ENCODE results near the gene ENOX1.

ENOX1 gene

DNA sequence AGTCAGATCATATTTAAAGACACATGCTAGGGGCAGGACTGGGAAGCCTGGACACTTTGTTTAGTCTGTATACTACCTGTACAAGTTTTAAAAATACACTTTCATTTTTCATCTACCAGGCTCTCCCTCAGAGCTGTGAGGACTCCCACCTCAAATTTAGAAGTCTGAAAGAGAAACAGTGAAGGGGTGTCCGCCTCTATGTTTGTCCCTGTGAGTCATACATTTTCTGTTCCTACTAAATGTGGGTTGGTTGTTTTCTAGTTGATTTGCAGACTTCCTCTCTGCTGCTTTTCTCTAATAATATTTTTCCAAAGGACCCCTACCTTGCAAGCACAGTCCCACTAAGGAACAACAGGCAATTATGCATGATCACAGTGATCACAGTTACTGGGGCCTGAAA, 110.5 kb downstream of the ENOX1 start:
- Mint-ChIP-seq H3K4me1 (no peaks in the 10 kb centered on the region), H3K4me3 (no peak overlapping the region), H3K36me3 (no peaks in the 10 kb centered on the region), H3K27ac (no peak overlapping the region), H3K9me3 (no peaks in the 10 kb centered on the region), H3K27me3 (peaks cover 5% of the 10 kb centered on the region)

DNA sequence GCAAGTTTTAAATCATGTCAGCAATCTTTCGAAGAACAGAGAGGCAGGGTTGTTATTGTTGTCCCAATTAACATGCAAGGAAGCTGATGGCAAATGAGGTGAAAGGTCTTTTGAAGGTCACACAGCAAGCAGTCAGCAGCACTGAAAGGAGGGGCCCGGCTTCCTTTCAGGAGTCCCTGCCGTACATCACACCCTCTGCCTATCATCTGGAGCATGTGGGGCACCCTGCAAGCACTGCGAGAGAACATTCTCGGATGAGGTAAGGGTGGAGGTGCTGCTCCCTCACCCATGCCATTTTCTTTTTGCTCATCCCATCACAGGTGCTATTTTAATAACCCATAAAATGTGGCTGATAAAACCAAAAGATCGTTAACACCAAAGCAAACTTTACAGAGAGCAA, 111.2 kb downstream of the ENOX1 start:
- H3K36me3 Mint-ChIP-seq, result no peaks in the 10 kb centered on the region
- peaks cover 5% of the 10 kb centered on the region for H3K27me3 Mint-ChIP-seq
- no peaks in the 10 kb centered on the region for H3K4me1 Mint-ChIP-seq
- no peak overlapping the region for H3K27ac Mint-ChIP-seq
- no peaks in the 10 kb centered on the region for H3K9me3 Mint-ChIP-seq
- no peak overlapping the region for H3K4me3 Mint-ChIP-seq

DNA sequence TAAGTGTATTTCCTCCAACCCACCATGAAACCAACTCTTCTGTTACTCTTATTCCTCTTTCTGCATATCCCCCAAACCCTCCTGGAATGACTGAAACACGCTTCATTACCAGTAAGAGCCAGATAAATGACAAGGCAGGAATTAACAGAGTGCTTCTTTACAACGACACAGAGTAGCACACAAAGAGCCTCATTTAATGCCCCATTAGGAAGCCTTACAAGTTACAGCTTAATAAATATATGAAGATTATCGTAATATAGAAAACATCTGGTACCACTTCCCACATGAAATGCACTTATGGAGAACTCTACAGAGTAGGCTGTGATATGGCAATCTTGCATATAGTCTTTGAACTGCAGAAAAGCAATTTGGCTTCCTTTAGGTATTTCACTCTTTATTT, 116.8 kb downstream of the ENOX1 start:
- H3K4me1 Mint-ChIP-seq, result peaks cover 3% of the 10 kb centered on the region
- no peaks in the 10 kb centered on the region for H3K9me3 Mint-ChIP-seq
- H3K4me3 Mint-ChIP-seq, result no peak overlapping the region
- no peaks in the 10 kb centered on the region for H3K36me3 Mint-ChIP-seq
- H3K27me3 Mint-ChIP-seq, result peaks cover 3% of the 10 kb centered on the region
- no peak overlapping the region for H3K27ac Mint-ChIP-seq

DNA sequence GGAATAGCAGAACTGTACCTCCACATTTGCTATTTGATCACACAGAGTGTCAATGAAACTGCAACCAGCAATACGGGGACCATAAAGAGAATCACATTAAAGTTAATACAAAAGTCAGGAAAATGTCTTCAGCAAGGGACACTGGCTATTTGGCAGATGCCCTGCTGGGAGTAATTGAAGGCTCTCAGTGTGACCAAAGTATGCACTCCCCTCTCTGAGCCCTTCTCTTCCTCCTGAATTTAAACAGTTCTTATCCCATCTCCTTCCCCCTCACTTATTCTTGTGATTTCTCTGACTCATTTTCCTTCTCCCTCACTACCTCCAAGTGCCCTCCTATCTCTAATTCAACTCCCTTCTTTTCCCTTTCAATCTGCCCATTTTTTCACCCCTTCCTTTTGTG, 117.7 kb downstream of the ENOX1 start:
- no peak overlapping the region for H3K4me3 Mint-ChIP-seq
- H3K27ac Mint-ChIP-seq, result no peak overlapping the region
- no peaks in the 10 kb centered on the region for H3K9me3 Mint-ChIP-seq
- H3K4me1 Mint-ChIP-seq, result peaks cover 10% of the 10 kb centered on the region
- H3K27me3 Mint-ChIP-seq, result peaks cover 3% of the 10 kb centered on the region
- no peaks in the 10 kb centered on the region for H3K36me3 Mint-ChIP-seq

DNA sequence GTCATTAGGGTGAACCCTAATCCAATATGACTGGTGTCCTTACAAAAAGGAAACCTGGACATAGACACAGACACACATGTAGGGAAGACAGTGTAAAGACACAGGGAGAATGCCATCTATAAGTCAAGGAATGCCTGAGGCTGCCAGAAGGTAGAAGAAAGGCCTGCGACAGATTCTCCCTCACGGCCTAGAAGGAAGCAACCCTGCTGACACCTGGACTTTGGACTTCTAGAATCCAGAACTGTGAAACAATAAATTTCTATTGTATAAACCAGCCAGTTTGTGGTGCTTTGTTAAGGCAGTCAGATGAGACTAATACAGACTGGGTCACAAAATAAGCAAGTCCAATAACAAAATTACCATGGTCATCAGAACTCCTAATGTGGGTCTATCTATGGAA, 120.4 kb downstream of the ENOX1 start:
- Mint-ChIP-seq H3K4me1 (peaks cover 10% of the 10 kb centered on the region), H3K4me3 (no peak overlapping the region), H3K36me3 (no peaks in the 10 kb centered on the region), H3K9me3 (no peaks in the 10 kb centered on the region), H3K27ac (no peak overlapping the region), H3K27me3 (peaks cover under 1% of the 10 kb centered on the region)

DNA sequence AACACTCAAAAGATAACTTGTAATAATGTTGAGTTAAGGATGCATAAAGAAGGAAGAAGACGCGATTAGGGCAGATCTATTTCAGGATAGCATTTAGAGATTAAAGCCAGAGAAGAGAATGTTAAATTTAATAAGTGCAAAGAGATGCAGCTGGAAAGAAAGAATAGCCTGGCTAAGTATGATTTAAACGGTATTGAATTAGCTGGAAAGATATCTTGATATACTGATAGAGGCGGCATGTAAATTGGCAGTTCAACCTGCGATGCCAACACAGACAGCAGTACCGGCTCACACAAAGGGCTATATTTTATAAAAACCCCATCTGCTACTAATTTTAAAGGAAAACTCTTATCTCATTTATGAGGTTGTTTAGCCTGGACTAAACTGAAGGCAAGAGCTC, 121.4 kb downstream of the ENOX1 start:
- Mint-ChIP-seq H3K4me1 (peaks cover 10% of the 10 kb centered on the region), H3K9me3 (no peaks in the 10 kb centered on the region), H3K36me3 (no peaks in the 10 kb centered on the region), H3K4me3 (no peak overlapping the region), H3K27me3 (no peaks in the 10 kb centered on the region), H3K27ac (no peak overlapping the region)

DNA sequence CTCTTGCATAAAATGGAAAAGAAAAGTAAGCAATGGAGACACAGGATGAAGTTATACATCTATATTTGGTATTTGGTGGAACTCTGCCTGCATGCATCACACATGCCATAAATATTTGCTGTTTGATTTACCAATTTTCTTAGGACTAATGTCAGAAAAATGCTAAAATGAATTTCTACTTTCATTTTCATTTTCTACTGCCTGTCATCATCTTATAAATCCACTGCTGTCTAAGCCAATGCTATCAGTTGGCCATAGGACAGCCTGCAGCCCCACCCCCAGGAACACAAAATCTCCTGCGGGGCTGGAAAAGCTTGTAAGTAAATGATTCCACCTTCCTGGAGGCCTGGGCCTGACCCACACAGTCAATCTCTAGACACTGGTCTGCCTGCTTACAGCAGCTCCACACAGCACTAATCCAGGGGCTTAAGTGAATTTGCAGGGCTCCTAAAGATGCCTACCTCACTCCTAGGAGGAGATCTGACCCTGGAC, 122.0 kb downstream of the ENOX1 start:
- Mint-ChIP-seq H3K4me3 (no peak overlapping the region), H3K27me3 (no peaks in the 10 kb centered on the region), H3K4me1 (peaks cover 10% of the 10 kb centered on the region), H3K9me3 (no peaks in the 10 kb centered on the region), H3K36me3 (no peaks in the 10 kb centered on the region), H3K27ac (no peak overlapping the region)

DNA sequence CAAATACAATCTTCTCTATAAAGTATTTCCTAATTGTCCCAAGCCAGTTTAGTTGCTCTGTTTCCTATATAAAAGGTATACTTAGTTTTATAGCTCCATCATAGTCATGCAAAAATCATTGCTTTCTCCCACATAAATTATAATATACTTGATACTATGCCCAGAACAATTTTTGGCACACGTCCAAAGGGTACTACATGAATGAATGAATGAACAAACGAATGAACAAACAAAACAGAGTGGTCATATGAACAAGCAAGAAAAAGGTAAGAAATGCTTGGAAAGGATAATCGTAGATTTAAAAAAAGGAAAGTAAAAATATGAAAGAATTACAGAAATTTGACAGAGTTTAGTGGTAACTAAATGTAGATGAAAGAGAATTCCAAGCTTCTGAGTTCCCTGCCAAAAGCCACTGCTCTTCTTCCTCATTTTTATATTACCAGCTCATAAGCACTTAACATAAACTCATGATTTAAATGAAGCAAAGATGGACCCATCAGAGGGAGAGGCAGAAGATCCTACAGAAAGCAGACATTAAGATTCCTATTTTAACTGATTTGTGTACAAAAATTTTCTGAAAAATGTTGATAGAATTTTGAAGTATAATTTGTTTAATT, 123.2 kb downstream of the ENOX1 start:
- Mint-ChIP-seq H3K4me1 (peaks cover 10% of the 10 kb centered on the region), H3K36me3 (no peaks in the 10 kb centered on the region), H3K9me3 (no peaks in the 10 kb centered on the region), H3K27ac (no peak overlapping the region), H3K4me3 (no peak overlapping the region), H3K27me3 (peaks cover 4% of the 10 kb centered on the region)

DNA sequence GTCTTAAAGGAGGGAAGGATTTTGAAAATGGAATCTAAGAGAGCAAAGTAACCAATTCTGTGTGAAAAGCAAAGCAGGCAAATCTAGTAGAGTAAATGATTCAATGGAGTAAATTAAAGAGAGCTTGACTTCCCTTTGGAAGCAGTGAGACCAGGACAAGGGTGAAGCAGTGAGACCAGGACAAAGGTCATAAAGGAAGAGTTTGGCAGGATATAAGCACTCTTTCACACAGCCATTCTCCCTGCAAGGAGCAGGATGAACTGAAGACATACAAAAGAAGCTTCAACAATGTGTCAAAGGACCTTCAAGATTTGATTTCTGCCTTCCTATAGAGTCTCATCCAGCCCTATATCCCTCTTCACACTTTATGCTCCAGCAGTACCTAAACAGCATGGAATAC, 123.8 kb downstream of the ENOX1 start:
- Mint-ChIP-seq H3K4me3 (no peak overlapping the region), H3K4me1 (peaks cover 10% of the 10 kb centered on the region)

DNA sequence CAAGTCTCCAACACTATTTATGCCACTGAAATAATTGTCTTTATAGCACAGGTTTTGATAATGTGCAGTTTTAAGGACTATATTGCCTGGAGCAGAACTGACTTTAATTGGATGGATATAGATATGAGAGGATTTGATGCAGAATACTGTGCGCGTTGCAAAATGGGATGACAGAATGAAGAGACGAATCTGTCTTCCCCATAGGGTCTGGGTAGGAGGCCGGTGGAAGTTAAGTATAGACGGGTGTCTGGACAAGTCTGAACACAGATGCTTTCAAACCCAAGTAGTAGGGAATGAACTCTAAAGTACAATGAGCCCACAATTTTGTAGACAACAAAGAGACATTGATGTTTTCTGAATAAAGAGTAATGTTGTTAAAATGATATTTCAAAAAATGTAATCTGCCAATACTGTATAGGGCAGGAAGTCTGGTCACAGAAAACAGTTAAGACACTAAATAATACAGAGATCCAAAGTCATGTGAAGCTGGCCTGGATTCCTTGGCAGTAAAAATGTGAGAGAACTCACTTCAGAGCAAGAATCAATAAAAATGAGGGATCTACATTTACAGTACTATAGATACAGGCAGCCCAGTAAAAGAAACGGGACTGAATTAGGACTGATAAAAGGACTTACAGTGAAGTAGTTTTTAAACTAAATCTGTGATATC, 125.5 kb downstream of the ENOX1 start:
- no peaks in the 10 kb centered on the region for H3K9me3 Mint-ChIP-seq
- H3K27me3 Mint-ChIP-seq, result peaks cover 4% of the 10 kb centered on the region
- no peaks in the 10 kb centered on the region for H3K36me3 Mint-ChIP-seq
- H3K27ac Mint-ChIP-seq, result no peak overlapping the region
- H3K4me3 Mint-ChIP-seq, result no peak overlapping the region
- H3K4me1 Mint-ChIP-seq, result peaks cover 10% of the 10 kb centered on the region

More for the DNA sequence above, 123.8 kb downstream of the ENOX1 start:
- peaks cover 4% of the 10 kb centered on the region for H3K27me3 Mint-ChIP-seq
- H3K9me3 Mint-ChIP-seq, result no peaks in the 10 kb centered on the region
- no peaks in the 10 kb centered on the region for H3K36me3 Mint-ChIP-seq
- no peak overlapping the region for H3K27ac Mint-ChIP-seq

DNA sequence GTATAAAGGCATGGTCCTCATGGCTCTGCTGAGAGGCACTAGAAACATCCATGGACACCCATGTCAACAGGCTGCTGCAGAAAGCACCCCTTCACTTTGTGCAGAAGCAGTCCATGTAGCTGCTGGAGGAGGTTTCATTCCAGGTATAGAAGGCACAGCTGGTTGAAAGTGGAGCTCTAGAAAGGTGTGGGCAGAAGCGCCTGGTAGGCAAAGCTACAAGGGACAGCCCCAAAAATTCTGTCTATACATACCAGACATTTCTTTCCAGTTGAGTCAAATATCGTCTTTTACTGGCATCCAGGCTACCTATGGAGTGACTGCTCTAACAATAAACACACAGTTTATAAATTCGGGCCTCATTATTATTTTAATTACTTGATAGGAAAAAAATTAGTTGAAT, 129.3 kb downstream of the ENOX1 start:
- Mint-ChIP-seq H3K27ac (no peak overlapping the region), H3K27me3 (peaks cover 4% of the 10 kb centered on the region), H3K4me1 (no peaks in the 10 kb centered on the region), H3K36me3 (no peaks in the 10 kb centered on the region), H3K4me3 (no peak overlapping the region), H3K9me3 (no peaks in the 10 kb centered on the region)

DNA sequence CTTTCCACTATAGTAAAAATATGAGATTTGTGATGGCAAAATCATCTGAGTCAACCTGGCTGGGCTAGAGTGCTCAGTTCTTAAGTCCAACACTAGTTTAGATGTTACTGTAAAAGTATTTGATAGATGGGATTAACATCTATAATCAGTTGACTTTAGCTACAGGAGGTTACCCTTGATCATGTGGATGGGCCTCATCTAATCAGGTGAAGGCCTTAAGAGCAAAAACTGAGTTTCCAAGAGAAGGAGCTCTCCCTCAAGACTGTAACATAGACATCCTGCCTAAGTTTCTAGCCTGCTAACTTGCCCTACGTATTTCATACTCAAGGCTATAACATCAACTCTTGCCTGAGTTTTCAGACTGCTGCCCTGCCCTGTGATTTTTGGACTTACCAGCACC, 132.8 kb downstream of the ENOX1 start:
- Mint-ChIP-seq H3K27me3 (peaks cover 1% of the 10 kb centered on the region), H3K9me3 (no peaks in the 10 kb centered on the region)

DNA sequence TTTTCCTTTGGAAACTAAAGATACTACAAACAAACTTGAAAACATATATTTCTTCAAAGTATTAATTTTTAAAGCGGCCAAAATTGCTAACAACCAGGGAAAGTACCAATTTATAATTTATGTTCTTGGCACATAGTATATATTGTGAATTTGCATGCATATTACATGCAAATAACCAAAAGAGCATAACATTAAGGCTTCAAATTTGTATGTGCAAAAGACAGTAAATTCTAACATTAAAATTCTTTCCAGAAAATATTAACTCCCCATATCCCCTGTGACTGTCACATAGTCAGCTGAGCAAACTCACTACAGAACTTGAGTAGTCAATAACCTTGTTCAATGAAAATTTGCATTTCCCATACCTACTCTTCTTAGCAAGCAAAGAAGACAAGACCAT, 133.4 kb downstream of the ENOX1 start:
- Mint-ChIP-seq H3K27me3 (no peaks in the 10 kb centered on the region), H3K9me3 (no peaks in the 10 kb centered on the region)

More for the DNA sequence above, 132.8 kb downstream of the ENOX1 start:
- Mint-ChIP-seq H3K36me3 (no peaks in the 10 kb centered on the region), H3K27ac (no peak overlapping the region), H3K4me3 (no peak overlapping the region), H3K4me1 (no peaks in the 10 kb centered on the region)

DNA sequence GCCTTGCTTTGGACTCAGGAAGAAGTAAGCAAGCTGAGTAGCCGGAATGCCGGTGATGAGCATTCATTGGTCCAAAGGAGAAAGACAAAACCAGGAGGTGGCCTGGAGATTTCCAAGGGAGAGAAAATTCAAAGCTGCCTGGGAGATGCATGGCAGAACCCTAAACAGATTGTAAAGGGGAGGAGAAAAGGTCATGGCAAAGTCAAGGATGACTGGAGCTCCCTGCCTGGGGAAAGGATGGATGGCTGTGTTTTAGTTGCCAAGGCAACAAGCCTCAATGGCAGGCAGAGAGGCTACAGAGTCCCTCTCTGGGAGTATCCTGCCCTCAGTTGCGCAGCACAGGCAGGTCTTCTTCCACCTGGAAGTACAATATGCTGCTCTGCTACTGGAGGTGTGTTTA, 134.0 kb downstream of the ENOX1 start:
- H3K4me3 Mint-ChIP-seq, result no peak overlapping the region
- H3K9me3 Mint-ChIP-seq, result no peaks in the 10 kb centered on the region
- H3K27ac Mint-ChIP-seq, result no peak overlapping the region
- peaks cover 4% of the 10 kb centered on the region for H3K27me3 Mint-ChIP-seq
- no peaks in the 10 kb centered on the region for H3K4me1 Mint-ChIP-seq
- no peaks in the 10 kb centered on the region for H3K36me3 Mint-ChIP-seq

More for the DNA sequence above, 133.4 kb downstream of the ENOX1 start:
- no peaks in the 10 kb centered on the region for H3K4me1 Mint-ChIP-seq
- no peak overlapping the region for H3K27ac Mint-ChIP-seq
- no peak overlapping the region for H3K4me3 Mint-ChIP-seq
- H3K36me3 Mint-ChIP-seq, result no peaks in the 10 kb centered on the region

DNA sequence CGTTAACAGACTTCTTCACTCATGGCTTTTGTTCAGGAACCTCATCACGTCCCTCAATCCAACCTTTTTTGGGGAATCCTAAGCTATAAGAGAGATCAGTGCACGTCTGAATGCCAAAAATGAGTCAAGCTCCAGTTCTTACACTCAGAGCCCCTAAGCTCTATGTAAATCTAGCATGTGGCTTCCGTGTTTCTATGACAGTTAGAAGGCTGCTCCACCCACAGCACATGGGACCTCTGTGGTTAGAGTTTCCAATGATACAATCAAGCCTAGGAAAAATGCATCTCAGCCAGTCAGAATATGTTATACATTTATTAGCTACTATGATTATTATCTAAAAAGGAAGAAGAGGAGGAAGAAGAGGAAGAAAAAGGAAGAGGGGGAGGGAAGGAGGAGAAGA, 135.9 kb downstream of the ENOX1 start:
- peaks cover 7% of the 10 kb centered on the region for H3K27me3 Mint-ChIP-seq
- no peaks in the 10 kb centered on the region for H3K4me1 Mint-ChIP-seq
- H3K36me3 Mint-ChIP-seq, result no peaks in the 10 kb centered on the region
- no peak overlapping the region for H3K27ac Mint-ChIP-seq
- H3K4me3 Mint-ChIP-seq, result no peak overlapping the region
- no peaks in the 10 kb centered on the region for H3K9me3 Mint-ChIP-seq

DNA sequence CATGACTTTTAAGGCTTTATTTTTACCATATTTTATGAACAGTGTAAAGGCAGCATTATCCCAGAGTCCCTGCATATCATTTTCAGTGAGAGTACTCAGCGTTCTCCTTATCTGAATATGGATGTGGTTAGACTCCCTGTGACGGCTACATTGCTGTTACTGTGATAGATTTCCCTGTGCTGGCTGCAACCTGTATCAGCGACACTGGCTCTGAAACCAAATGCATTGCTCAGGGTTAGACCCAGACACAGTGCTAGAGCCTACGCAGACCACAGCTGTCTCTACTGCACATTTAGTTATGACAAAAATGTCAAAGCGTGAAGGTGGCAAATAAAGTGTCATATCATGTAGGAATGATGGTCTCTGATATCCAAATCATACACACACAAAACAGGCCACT, 138.0 kb downstream of the ENOX1 start:
- Mint-ChIP-seq H3K27ac (no peak overlapping the region), H3K9me3 (no peaks in the 10 kb centered on the region), H3K4me3 (no peak overlapping the region), H3K36me3 (no peaks in the 10 kb centered on the region), H3K27me3 (peaks cover 7% of the 10 kb centered on the region), H3K4me1 (no peaks in the 10 kb centered on the region)

DNA sequence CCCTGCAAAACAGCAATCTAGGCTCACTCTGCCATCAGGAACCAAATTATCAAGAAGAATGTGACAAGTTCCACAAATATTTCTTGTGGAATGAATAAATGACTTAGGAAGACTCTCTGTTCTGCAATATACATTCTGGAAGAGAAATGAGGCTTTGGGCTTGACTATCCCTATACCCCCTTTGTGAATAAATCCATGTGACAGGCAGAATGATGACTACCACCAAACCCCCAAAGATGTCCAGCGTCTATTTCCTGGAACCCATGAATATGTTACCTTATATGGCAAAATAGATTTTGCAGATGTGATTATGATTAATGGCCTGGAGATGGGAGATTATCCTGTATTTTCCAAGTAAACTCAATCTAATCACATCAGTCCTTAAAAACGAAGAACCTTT, 139.3 kb downstream of the ENOX1 start:
- Mint-ChIP-seq H3K4me3 (no peak overlapping the region), H3K27ac (no peak overlapping the region), H3K4me1 (no peaks in the 10 kb centered on the region), H3K27me3 (peaks cover 7% of the 10 kb centered on the region), H3K36me3 (no peaks in the 10 kb centered on the region), H3K9me3 (no peaks in the 10 kb centered on the region)

All from activated naive CD4-positive, alpha-beta T cell treated with anti-CD3 and anti-CD28 coated beads, Interleukin-2, amount 50 U/mL, for 24 hours (primary cell).